ENCODE data around the gene RLN3.

Gene RLN3

DNA sequence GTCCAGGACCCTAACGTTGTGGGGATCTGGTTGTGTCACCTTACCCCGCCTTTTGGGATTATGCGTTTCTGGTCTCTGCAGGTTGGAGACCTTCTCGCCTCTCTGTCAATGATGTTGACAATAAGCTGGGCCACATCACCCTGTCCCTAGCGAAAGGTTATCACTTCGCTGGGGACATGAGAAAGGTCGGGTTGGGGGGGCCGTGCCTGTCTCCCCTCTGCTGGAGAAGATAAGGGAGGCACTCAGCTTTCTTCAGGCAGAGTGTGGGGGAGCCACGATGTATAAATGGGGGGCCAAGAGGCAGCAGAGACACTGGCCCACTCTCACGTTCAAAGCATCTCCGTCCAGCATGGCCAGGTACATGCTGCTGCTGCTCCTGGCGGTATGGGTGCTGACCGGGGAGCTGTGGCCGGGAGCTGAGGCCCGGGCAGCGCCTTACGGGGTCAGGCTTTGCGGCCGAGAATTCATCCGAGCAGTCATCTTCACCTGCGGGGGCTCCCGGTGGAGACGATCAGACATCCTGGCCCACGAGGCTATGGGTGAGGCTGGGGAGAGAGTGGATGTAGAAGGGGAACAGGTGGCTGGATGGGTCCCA is at the start of gene RLN3:
RLN3 (plus strand) TSS at position 293 of the 595 bp plus-strand sequence; CDS start at position 350, 57 bp downstream.
- no peak for DNase-seq

GRCh38 chr19:13978351-13979243 is 49.4 kb upstream of the RLN3 start:
- DNase-seq = no peak

- DNase-seq = no peak
Measured at GRCh38 chr19:13979244-13979615, 48.7 kb upstream of the RLN3 start.

DNA sequence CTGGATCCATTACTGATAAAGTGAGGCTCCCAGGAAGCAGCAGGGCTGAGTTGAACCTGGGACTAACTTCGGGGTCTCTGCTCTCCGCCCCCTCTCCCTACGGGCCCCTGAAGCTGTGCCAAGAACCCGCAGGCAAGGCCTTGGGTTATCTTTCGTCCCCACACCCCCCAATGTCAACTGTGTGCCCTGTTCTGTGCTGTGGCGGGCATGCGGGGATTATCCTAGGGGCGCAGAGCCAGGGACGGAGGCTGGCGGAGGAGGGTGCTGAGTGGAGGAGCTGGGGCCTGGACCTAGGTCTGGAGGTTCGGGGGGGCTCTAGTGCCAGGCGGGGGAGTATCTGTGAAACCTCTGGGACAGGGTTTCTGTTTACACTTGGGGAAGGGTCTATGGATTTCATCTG is 48.3 kb upstream of the RLN3 start:
- DNase-seq = no peak

DNA sequence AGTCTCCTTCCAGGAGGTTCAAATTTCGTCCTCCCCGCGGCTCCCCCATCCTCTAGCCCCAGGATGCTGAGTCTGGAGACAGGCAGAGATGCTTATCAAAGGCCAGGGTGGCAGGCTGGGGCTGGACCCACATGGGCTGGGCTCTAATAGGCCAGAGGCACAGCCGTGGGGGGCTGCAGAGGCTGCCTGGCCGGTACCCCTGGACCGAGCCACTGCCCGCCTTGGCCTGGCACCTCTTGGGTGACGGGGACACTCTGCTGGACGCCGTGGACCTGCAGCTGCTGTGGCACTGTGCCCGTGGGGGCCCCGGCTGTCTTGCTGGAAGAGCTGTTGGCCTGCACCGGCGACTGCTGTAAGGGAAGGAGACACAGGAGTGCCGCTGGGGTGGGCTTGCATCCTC is 47.6 kb upstream of the RLN3 start:
- no peak for DNase-seq

DNA sequence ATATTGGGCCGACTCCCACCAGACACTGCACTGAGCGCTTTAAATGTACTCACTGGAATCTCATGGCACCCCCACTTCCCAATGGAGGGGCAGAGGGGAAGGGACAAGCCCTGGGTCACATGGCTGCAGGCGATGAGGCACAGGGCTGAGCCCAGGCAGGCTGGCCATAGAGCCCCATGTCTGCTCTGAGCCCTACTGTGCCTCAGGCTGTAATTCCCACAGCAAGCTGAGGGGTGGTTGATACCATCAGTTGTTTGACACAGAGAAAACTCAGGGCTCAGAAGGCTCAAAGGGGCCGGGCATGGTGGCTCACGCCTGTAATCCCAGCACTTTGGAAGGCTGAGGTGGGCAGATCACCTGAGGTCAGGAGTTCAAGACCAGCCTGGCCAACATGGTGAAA is 46.9 kb upstream of the RLN3 start:
- DNase-seq = no peak

DNA sequence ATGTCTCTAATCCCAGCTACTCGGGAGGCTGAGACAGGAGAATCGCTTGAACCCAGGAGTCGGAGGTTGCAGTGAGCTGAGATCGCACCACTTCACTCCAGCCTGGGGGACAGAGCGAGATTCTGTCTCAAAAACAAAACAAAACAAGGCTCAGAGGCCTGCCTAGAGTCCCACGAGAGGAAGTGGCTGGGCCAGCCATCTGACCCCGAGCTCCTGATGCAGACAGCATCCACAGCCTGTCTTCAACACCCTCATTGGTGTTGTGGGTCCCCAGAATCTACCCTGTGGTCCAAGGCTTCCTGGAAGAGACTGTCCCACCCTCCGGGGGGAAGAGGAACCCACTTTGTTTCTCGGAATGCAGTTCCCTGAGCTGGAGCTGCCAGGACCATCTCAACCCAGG is 46.5 kb upstream of the RLN3 start:
- no peak for DNase-seq

DNA sequence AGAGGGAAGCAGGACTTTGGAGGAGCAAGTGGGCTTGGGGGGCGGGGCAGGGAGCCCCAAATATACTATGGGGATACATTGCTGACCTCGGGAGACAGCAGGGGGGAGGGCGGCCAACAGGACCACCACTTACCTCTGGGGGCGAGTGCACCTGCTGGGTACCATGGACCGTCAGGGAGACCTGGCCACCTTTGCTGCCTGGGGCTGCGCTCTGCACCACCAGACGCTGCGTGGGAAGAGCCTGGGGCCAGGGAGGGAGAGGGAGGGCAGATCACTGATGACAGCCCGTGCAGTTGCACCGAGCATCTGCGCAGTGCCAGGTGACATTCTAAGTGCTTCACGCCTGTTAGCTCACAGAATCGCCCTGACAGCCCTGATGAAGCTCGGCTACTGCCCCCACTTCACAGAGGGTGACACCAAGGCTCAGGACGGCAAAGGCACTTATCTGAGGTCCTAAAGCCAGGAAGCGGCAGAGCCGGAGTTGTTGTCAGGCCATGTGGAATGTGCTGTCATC is 45.9 kb upstream of the RLN3 start:
- no peak for DNase-seq

GRCh38 chr19:13982773-13983172 is 45.2 kb upstream of the RLN3 start:
- DNase-seq = no peak

DNA sequence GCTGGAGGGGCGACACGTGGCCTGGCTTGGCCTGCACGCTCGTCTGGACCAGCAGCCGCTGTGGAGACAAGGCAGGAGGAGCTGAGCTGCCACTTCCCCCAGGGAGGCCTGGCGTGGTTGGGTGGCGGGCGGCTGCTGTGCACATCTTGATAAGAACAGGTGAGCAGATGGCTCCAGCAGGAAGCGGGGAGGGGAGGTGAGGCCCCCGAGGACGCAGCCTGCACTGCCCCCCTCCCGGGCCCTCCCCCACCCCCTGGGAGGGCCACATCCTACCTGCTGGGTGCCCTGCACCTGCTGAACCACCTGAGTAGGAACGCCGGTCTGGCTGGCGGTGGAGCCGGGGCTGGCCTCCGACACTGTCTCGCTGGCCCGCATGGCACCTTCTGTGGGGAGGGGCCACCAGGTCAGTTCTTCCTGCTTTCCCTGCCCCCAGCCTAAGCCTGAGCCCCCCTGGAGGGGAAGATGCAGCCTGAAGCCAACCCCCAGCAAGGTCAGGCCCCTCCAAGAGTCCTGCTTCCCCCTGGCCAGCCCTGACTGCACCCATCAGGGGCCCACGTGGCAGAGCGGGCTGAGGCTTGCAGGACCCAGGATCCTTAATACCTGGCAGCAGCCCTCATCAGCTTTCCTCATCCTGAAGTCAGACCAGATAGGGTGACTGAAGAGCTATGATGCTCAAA is 44.6 kb upstream of the RLN3 start:
- no peak for DNase-seq

GRCh38 chr19:13984186-13984585 is 43.8 kb upstream of the RLN3 start:
- no peak for DNase-seq

DNA sequence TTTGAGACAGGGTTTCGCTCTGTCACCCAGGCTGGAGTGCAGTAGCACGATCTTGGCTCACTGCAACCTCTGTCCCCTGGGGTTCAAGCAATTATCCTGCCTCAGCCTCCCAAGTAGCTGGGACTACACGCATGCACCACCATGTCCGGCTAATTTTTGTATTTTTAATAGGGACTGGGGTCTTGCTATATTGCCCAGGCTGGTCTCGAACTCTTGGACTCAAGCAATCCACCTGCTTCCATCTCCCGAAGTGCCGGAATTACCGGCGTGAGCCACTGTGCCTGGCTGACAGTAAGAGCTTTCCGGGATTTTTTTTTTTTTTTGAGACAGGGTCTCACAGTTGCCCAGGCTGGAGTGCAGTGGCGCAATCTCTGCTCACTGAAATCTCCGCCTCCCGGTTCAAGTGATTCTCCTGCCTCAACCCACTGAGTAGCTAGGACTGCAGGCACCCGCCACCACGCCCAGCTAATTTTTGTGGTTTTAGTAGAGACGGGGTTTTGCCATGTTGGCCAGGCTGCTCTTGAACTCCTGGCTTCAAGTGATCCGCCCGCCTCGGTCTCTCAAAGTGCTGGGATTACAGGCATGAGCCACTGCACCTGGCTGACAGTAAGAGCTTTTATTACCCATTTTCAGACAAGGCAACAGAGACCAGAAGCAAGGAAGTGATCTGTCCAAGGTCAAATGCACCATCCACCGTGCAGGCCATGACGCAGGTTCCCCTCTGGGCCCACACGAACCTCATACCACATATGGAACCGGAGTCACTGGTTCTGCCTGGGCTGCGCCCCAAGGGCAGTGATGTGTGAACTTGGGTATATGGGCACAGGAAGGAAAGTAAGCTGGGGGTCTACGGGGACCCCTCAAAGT is 42.8 kb upstream of the RLN3 start:
- no peak for DNase-seq

- no peak for DNase-seq
Measured at GRCh38 chr19:13985771-13986347, 42.1 kb upstream of the RLN3 start.

- peak; percentile 94 to 96 for DNase-seq
Measured at GRCh38 chr19:13986348-13986904, 41.5 kb upstream of the RLN3 start.

- DNase-seq = peak; percentile 54 to 62
Measured at GRCh38 chr19:13987101-13987890, 40.7 kb upstream of the RLN3 start.

- no peak for DNase-seq
Measured at GRCh38 chr19:13989487-13989886, 38.5 kb upstream of the RLN3 start.

GRCh38 chr19:13990085-13990484 is 37.9 kb upstream of the RLN3 start:
- DNase-seq = no peak

DNA sequence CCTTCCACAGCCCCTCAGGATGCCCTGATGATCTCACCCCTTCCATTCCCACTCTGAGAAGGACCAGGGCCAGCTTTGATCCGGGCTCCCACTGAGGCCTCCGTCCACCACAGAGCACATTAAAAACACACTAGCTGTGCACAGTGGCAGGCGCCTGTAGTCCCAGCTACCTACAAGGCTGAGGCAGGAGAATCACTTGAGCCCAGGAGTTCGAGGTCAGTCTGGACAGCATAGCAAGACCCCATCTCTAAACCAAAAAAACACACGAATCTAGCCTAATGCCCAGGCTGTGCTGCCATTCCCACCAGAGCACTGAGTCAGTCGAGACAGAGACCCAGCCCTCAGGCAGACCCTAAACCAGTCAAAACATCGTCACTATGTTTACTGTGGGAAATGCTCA is 35.9 kb upstream of the RLN3 start:
- no peak for DNase-seq

DNA sequence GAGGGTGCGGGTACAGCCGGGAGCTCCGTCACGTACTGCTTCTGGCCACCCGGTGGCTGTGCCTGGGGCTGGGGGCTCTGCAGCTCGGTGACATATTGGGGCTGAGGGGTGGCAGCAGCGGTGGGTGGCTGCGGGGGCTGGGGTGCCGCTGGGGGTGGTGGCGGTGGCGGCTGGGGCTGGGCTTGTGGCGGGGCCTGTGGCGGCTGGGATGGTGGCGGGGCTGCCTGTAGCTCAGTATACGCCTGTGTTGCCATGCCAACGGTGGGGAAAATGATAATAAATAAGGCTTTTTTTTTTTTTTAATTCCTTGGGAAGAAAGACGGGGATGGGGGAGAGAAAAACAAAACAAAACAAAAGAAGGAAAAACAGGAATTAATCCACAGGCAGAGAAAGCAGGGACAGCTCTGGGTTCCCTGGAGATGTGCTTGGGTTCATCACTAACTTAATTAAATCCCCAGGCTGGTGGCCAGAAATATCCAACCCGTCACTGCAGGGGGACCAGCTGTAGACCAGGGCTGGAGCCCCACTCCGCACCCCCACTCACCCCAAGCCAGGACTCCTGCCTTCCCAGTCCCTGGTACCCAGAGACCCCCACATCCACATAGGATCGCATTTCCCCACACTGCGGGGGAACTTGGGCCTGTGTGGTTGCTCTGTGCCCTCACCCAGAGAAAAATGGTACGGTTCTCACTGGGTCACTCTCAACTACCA is 34.2 kb upstream of the RLN3 start:
- DNase-seq = no peak

DNA sequence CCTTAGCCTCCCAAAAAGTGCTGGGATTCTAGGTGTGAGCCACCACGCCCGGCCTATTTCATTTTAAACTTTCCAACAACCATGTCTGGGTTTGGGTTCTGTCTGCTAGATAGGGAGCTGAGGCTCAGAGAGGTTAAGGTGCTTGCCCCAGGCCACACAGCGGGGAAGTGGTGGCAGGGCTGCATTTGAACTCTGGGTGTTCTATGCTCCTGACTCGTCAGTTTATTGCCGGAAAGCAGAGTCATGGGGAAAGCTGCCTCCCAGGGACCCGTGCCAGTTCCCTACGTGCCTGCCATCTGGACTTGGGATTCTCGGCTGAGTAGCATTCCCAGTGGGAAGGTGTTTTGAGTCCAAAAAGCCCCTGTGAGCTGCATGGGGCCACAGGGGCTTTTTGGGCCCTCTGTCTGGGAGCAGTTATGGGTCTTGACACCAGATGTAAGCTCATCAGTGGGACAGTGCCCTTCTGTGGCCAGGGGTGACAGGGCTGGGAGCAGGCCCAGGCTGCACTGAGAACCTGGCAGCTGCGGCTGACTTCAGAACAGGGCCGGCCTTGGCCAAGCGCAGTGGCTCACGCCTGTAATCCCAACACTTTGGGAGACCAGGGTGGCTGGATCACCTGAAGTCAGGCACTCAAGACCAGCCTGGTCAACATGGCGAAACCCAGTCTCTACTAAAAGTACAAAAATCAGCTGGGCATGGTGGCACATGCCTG is 32.8 kb upstream of the RLN3 start:
- DNase-seq = no peak
